DMS 273 (cell line): ENCODE measurements around the gene PMEPA1.
A peak's percentile ranks its signal among the peaks of the same experiment; 100 is the strongest.

Experiments
- DNase-seq: peaks from one replicate; lab custom pipeline; 2025; ENCODE audit not compliant: unreplicated experiment; lab: John Stamatoyannopoulos, UW

Gene PMEPA1

GRCh38 chr20:57679113-57679512 is 30.7 kb downstream of the PMEPA1 start:
- DNase-seq = no peak

DNA sequence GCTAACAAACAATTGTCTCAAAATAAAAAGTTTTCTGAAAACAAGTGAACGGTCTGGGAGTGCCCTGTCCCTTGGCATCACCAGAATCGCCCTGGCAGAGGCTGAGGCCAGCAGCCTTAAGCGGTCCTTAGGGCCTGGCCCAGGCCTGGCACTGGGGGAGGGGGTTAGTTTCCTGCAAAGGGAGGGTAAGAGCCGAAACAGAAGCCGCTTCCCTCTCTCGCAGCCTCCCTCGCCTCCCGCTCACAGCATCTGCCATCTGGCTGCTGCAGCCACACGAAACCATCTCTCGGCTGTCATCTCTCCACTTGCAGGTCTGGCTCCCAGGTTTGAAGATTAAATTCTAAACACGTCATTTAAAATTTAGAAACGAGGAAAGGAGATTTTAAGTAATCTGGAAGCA is 31.5 kb downstream of the PMEPA1 start:
- peak; percentile 86 for DNase-seq

DNA sequence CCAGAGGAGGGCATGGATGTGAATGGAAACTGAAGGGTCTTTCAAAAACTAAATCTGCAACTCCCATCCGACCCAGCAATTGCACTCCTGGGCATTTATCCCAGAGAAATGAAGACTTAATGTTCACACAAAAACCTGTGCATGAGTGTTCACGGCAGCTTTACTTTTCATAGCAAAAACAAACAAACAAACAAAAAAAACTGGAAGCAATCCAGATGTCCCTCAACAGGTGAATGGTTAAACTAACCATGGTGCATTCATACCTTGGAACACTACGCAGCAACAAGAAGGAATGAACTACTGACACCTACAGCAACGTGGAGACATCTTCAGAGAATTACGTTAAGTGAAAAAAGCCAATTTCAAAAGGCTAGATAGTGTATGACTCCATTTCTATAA is 32.2 kb downstream of the PMEPA1 start:
- no peak for DNase-seq

DNA sequence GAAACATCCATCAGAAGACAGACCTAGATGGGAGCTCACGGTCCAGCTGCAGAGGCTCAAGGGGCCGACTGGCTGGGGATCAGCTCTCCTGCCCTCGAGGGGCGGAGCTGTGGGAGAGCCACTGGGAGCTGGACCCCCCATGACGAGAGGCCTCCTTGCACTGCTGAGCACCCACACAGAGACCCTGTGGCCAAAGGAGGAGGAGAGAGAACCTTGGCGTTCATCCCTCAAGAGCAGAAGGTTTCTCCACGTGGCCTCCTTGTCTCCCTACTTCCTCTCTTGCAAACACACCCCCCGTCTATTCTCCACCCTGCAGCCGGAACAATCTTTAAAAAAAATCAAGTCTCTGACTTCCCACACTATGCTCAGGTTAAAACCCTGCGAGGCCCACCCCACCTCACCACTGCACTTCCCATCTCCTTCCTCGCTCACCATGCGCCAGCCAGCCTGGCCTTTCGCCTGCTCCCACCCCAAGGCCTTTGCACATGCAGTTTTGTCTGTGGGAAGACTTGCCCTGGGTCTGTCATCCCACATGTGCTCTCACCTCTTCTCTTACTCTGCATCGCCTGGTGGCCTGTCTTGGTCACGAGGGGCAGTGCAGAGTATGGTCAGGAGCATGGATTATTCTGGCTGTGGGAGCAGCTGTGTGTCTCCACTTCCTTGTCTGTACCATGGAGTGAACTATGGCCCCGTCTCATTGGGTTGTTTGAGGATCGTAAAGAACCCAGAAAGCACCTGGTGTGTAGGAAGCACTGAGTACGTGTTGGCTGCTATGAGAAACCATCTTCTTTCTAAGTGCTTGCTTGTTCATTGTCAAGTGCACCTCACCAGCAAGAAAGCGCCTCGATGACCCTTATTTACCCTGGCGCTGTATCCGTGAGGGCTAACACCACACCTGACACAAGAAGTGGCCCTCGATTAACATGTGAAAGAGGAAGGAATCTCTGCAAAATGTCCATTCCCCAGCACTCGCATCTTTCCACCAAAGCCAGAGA is 32.9 kb downstream of the PMEPA1 start:
- DNase-seq = no peak

DNA sequence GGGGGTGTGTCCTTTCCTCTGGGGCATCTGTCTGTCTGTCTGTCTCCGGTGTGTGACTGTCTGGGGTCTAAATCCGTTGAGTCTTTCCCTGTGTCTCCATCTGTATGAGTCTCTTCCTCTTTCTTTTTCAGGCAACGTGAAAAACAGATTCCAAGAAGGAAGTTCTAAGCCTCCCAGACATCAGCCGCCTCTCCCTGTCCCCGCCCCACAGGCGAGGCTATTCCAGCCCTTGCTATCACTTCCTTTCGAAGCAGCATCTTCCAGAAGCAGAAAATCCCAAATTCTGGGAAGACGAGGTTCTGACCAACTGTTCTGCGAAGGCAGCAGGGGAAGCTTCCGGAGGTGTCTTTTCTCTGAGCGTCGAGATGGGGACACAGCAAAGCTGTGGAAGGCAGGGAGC is 34.0 kb downstream of the PMEPA1 start:
- no peak for DNase-seq

- no peak for DNase-seq
These were observed 36.8 kb downstream of the PMEPA1 start for GRCh38 chr20:57672953-57673575.

DNA sequence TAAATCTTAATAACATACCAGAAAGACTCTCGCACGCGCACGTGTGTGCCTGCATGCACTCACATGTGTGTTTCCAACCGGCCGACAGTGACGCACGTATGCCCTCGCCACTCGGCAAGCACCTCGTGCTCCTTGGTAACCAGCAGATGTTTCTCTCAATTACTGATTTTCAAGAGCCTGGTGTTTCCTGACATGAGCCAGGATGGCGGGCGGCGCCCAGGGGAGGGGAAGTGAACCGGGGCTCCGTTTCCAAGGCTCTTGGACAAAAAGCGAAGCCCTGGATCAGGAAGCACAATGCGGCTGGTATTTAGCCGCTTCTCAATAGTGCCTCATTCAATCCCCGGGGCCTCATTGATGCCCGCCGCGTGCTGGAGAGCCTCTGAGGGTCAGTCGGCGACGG is 37.7 kb downstream of the PMEPA1 start:
- DNase-seq = no peak

DNA sequence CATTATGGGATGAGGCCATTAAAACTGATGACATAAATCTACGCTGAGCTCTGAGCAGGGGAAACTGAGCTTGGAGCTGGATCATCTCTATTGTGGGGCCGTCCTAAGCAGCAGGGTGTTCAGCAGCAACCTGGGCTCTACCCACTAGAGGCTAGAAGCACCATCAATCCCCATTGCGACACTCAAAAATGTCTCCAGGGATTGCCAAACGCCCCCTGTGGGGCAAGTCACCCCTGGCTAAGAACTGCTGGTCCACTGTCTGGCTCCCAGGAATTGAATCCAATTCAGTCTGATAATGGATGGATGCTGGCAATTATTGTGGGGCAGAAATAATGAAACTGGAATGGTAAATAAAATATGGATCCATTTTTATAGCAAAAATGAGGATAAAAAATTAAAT is 38.2 kb downstream of the PMEPA1 start:
- no peak for DNase-seq

DNA sequence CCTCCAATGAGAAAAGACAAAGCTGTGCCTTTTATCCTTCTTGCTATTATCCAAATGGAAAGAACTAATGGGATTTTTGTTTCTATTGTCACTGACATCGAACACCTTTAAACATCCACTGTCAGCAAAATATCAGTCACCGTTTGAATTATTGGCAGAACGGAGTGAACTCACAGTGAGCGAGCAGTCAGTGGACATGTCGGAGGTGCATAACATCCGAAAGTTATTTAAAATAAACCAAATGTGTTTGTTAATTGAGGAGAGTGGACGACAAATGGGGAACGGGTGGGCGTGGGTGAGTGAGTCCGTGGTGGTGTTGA is 38.8 kb downstream of the PMEPA1 start:
- no peak for DNase-seq

- no peak for DNase-seq
These were observed 39.3 kb downstream of the PMEPA1 start for GRCh38 chr20:57670288-57671071.

- no peak for DNase-seq
These were observed 40.2 kb downstream of the PMEPA1 start for GRCh38 chr20:57669632-57670031.

DNA sequence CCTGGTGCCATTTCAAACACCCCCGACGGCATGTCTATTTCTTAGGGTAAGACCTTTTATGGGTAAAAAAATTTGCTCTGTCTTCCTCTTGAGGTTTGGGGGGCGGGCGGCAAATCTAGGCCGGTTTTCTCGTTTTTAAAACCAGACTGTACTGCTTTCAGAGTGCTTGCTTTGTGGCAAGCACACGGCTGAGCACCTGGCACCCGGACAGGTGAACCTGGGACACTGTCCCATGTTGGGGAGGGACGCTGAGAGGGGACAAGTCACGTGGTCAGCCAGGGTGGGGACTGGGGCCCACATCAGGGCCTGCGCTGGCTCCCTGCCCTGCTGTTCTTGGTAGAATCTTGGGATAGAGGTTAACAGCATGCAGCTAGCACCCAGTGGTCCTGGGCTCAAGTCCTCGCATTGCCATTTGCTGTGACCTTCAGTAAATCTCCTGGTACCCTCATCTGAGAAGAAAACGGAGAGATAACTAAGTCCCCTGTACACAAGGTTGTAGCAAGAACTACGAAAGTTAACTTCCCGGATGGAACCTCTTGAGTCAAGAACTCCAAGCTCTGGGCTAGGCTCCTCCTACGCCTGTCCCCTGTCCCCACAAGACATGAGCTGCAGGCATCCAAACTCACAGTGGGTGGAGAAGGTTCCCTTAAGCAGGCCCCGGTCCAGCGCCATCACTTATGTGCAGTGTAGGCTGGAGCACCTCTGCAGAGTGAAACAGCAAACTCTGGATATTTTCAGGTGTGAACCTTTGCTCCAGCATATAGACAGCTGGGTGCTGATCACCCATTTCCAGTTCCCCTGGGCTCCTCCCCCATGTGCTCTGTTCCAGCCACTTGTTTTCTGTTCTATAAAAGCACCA is 41.7 kb downstream of the PMEPA1 start:
- DNase-seq = no peak

DNA sequence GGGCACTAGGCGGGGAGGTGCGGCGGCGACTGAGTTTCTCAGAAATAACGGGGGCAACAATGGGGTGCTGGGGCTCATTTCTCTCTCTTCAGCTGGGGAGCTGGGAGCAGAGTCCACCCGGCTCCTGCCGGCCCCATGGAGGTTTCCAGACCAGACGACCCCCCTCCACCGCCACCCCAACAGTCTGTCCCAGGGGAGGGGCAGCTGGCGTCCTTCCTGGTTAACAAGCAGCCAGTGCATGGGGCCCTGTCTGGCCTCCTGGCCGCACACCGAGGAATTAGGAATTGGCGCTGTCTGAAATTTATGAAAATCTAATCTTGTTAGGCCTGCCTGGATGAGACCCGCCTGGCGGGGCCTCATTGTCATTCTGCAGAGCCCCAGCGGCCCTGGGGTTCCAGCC is 42.4 kb downstream of the PMEPA1 start:
- no peak for DNase-seq

- DNase-seq = no peak
These were observed 43.0 kb downstream of the PMEPA1 start for GRCh38 chr20:57666834-57667157.

- DNase-seq = no peak
These were observed 43.5 kb downstream of the PMEPA1 start for GRCh38 chr20:57666106-57666833.

DNA sequence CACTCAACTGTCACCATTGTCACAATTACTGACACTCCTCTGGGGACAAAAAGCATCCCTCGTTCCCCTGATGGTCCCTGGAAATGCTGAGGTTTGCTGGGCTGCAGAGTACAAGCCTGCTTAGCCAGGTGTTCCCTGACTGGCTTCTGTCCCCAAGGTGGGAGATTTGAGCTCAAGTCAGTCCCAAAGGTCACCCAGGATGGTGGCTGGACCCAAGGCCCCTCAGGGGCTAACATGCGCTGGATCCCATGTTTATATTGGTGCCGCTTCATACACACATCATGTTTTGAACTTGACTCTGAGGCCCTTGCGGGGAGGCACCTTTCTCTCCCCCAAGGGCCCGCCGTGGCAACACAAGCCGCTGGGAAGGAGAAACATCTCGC is 44.2 kb downstream of the PMEPA1 start:
- DNase-seq = no peak

GRCh38 chr20:57664924-57665588 is 44.8 kb downstream of the PMEPA1 start:
- DNase-seq = no peak

- no peak for DNase-seq
These were observed 45.3 kb downstream of the PMEPA1 start for GRCh38 chr20:57664476-57664875.

DNA sequence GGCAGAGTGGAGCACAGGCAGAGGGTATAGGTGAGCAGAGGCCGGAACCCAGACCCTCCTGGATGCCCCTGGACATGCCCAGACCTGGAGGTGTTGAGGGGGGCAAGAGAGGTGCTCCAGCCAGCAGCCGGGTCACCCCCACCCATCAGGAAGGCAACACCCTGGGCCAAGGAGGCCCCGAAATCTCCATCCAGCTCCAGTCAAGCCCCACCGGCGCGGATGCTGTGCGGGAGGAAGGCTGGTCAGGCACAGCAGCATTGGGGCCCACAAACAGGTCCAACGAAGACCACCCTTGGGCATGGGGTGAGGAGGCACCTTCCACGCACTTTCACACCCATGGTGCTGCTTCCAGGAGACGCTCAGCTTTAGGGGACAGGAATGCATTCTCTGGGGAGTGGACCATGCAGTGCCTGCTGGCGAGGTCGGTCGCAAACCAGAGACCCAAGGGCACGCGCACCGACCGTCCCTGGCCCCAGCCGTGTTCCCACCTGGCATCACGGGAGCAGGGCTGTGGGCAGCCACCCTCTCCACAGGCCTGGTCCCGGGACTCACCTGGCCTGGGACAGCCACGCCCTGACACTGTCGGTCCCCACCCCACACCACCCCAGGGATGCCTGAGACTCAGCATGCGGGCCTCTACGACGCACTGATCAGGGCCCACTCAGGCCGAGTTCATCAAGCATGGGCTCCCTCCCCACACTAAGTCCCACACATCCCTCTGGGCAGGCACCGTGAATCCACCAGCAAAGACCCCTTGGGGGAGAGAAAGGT is 45.9 kb downstream of the PMEPA1 start:
- DNase-seq = no peak
